Measurements from ENCODE around the gene RPS19BP1. TPM values are rescaled to one million over a fixed set of nuclear protein-coding genes. Genes with fewer than 3 reads are reported as not detected.

The RPS19BP1 gene
- total RNA-seq, 4 donors from 2014 or later, result 59.4 to 132 (median 93.7) TPM

- TF ChIP-seq POLR2A (IDR thresholded peaks at IDR 0.05) (no peak), CTCF (IDR thresholded peaks at IDR 0.05) (no peak)
- peaks cover 0 to 39% (median 20%) of the 10 kb centered on the region in 4 donors for H3K4me1 ChIP-seq
- no peaks in the 10 kb centered on the region for H3K9me3 ChIP-seq
- peak overlapping the region; percentile 97 to 99 (median 98) for H3K27ac ChIP-seq
- peak overlapping the region; percentile 96 to 100 (median 98) for H3K4me3 ChIP-seq
- H3K36me3 ChIP-seq, result peaks cover 0 to 61% (median 0%) of the 10 kb centered on the region in 3 donors
- no peaks in the 10 kb centered on the region for H3K27me3 ChIP-seq
- DNase-seq, result no peak
Measured at GRCh38 chr22:39518996-39519680, 13.4 kb downstream of the RPS19BP1 start.

GRCh38 chr22:39518144-39518786 lies 14.3 kb downstream of the RPS19BP1 start:
- Histone ChIP-seq H3K27ac (peak overlapping the region in 1 of 4 donors; percentile 98), H3K4me1 (peaks cover 0 to 32% (median 18%) of the 10 kb centered on the region in 4 donors), H3K9me3 (no peaks in the 10 kb centered on the region), H3K27me3 (no peaks in the 10 kb centered on the region), H3K4me3 (no peak overlapping the region), H3K36me3 (peaks cover 0 to 65% (median 0%) of the 10 kb centered on the region in 3 donors)
- TF ChIP-seq POLR2A (IDR thresholded peaks at IDR 0.05) (no peak), CTCF (IDR thresholded peaks at IDR 0.05) (no peak)
- DNase-seq, result no peak

- Histone ChIP-seq H3K36me3 (peaks cover 0 to 65% (median 0%) of the 10 kb centered on the region in 3 donors), H3K27ac (no peak overlapping the region), H3K4me3 (no peak overlapping the region), H3K27me3 (no peaks in the 10 kb centered on the region), H3K9me3 (no peaks in the 10 kb centered on the region), H3K4me1 (peaks cover 0 to 24% (median 10%) of the 10 kb centered on the region in 4 donors)
- DNase-seq, result no peak
- TF ChIP-seq POLR2A (IDR thresholded peaks at IDR 0.05) (no peak), CTCF (IDR thresholded peaks at IDR 0.05) (no peak)
Measured at GRCh38 chr22:39517470-39517869, 15.1 kb downstream of the RPS19BP1 start.

GRCh38 chr22:39515266-39516050 lies 17.1 kb downstream of the RPS19BP1 start:
- H3K4me1 ChIP-seq, result peaks cover 0 to 12% (median 2%) of the 10 kb centered on the region in 4 donors
- H3K27ac ChIP-seq, result no peak overlapping the region
- H3K36me3 ChIP-seq, result peaks cover 0 to 68% (median 0%) of the 10 kb centered on the region in 3 donors
- no peaks in the 10 kb centered on the region for H3K9me3 ChIP-seq
- no peak overlapping the region for H3K4me3 ChIP-seq
- DNase-seq, result no peak
- TF ChIP-seq CTCF (IDR thresholded peaks at IDR 0.05) (no peak), POLR2A (IDR thresholded peaks at IDR 0.05) (no peak)
- H3K27me3 ChIP-seq, result no peaks in the 10 kb centered on the region

- H3K4me1 ChIP-seq, result peaks cover 0 to 12% (median 2%) of the 10 kb centered on the region in 4 donors
- DNase-seq, result peak; percentile 66 to 84 (median 73)
- H3K9me3 ChIP-seq, result no peaks in the 10 kb centered on the region
- no peak overlapping the region for H3K27ac ChIP-seq
- peaks cover 0 to 77% (median 0%) of the 10 kb centered on the region in 3 donors for H3K36me3 ChIP-seq
- H3K27me3 ChIP-seq, result no peaks in the 10 kb centered on the region
- no peak overlapping the region for H3K4me3 ChIP-seq
- TF ChIP-seq CTCF (IDR thresholded peaks at IDR 0.05) (peak; percentile 58 to 66 (median 62)), POLR2A (IDR thresholded peaks at IDR 0.05) (no peak)
Measured at GRCh38 chr22:39514373-39514973, 18.1 kb downstream of the RPS19BP1 start.

All from Peyer's patch (tissue), 4 donors.